Panc1 (cell line): Measurements from ENCODE around the gene ZNF580. TPM values are rescaled to one million over a fixed set of nuclear protein-coding genes. Genes with fewer than 3 reads are reported as not detected.

Source experiments
- ATAC-seq: fragments of 200-7000 bp; cut with Tn5 transposase; 2 replicates; pipeline ENCODE4 v1.9.1; 2020; ENCODE audit warnings: mild to moderate bottlenecking, moderate library complexity
- BruUV-seq: library from RNA; stranded (reverse); fragments of 400-500 nt; replicated peaks from 2 replicates; lab custom pipeline; 2021; lab: Mats Ljungman, UMichigan
- CTCF ChIA-PET: fragments of 300-600 bp; sonication (Branson Sonifier 250); formaldehyde crosslinking; loops from one replicate; lab custom pipeline; 2022; ENCODE audit warnings: antibody characterized with exemption; lab: Charles Lee
- POLR2A ChIA-PET: fragments of 300-600 bp; sonication (Branson Sonifier 250); formaldehyde crosslinking; loops from one replicate; lab custom pipeline; 2022; ENCODE audit warnings: antibody characterized with exemption; lab: Charles Lee
- DNase-seq: peaks from one replicate; pipeline ENCODE4 v3.0.0-alpha.2; 2010; ENCODE audit warnings: low read depth, low spot score
- H3K27ac ChIP-seq: 2 replicates; pipeline ENCODE4 v1.5.1; 2011; ENCODE audit warnings: mild to moderate bottlenecking, low read length, inconsistent platforms
- H3K27me3 ChIP-seq: fragments of 200-500 bp; sonication (Bioruptor generic); 2 replicates; pipeline ENCODE4 v1.6.0; 2014; ENCODE audit warnings: low read length, inconsistent platforms; ENCODE audit not compliant: control insufficient read depth, insufficient read depth
- H3K36me3 ChIP-seq: fragments of 200-500 bp; sonication (Bioruptor generic); 2 replicates; pipeline ENCODE4 v1.5.1; 2014; ENCODE audit warnings: inconsistent platforms, mild to moderate bottlenecking, low read length, moderate library complexity; ENCODE audit not compliant: control insufficient read depth, insufficient read depth
- H3K4me1 ChIP-seq: 2 replicates; pipeline ENCODE4 v1.5.1; 2011; ENCODE audit warnings: inconsistent platforms, mild to moderate bottlenecking, low read length, moderate library complexity; ENCODE audit not compliant: control insufficient read depth, insufficient read depth
- H3K4me3 ChIP-seq, 2 experiments: 2 replicates each; pipeline ENCODE4 v1.5.1; 2011 to 2012; ENCODE audit warnings: low read depth in 2 of 2, low read length in 2 of 2, mild to moderate bottlenecking in 2 of 2, inconsistent platforms in 1 of 2, moderate library complexity in 1 of 2
- H3K9me3 ChIP-seq: fragments of 200-500 bp; sonication (Bioruptor generic); 2 replicates; pipeline ENCODE4 v1.5.1; 2014; ENCODE audit warnings: low read depth, mild to moderate bottlenecking, inconsistent platforms, low read length, moderate library complexity; ENCODE audit not compliant: control insufficient read depth, insufficient read depth
- CTCF ChIP-seq: fragments of 450-650 bp; IDR thresholded peaks from 2 replicates; pipeline ENCODE4 v1.5.1; 2017; ENCODE audit warnings: mild to moderate bottlenecking
- POLR2AphosphoS5 ChIP-seq: IDR thresholded peaks from 2 replicates; pipeline ENCODE4 v1.6.1; 2012; ENCODE audit warnings: mild to moderate bottlenecking, low read depth, low read length, moderate library complexity
- REST ChIP-seq, 2 experiments: IDR thresholded peaks; 2 replicates each; pipeline ENCODE4 v1.6.1; 2011 to 2012; ENCODE audit warnings: low read depth in 2 of 2, control low read depth in 1 of 2, low read length in 1 of 2, mild to moderate bottlenecking in 1 of 2, moderate library complexity in 1 of 2; ENCODE audit not compliant: insufficient read depth in 1 of 2
- SIN3A ChIP-seq: IDR thresholded peaks from 2 replicates; pipeline ENCODE4 v1.6.1; 2012; ENCODE audit warnings: low read depth, mild to moderate bottlenecking, low read length, moderate library complexity, borderline replicate concordance; ENCODE audit not compliant: insufficient read depth
- TCF7L2 ChIP-seq: IDR thresholded peaks from 2 replicates; pipeline ENCODE4 v1.6.1; 2011; ENCODE audit warnings: mild to moderate bottlenecking, low read depth, low read length, inconsistent platforms
- in situ Hi-C: cut with HindIII; loops from 2 replicates; pipeline ENCODE4 v1.10.0; 2016; ENCODE audit warnings: low sequenced_read_pairs, low pct_unique_long_range_greater_than_20kb
- intact Hi-C: fragments of 100-400 bp; cut with micrococcal nuclease; formaldehyde crosslinking; loops from one replicate; pipeline ENCODE4 v1.10.0; 2022; ENCODE audit not compliant: unreplicated experiment
- total RNA-seq: library from RNA; stranded (reverse); gene quantifications from one replicate; pipeline ENCODE4 v1.2.1, GENCODE V29; 2021; ENCODE audit not compliant: unreplicated experiment

Gene ZNF580
- total RNA-seq, 1 experiment from 2014 or later: 58.0 TPM

- TF ChIP-seq CTCF (no peak), POLR2AphosphoS5 (no peak)
- in situ Hi-C loops: no loop called here
- DNase-seq (no peak), ATAC-seq (no peak)
- Histone ChIP-seq H3K9me3 (no peaks in the 10 kb centered on the region), H3K4me1 (peaks cover 33% of the 10 kb centered on the region), H3K27ac (peak overlapping the region; percentile 94), H3K27me3 (no peaks in the 10 kb centered on the region), H3K4me3 (peak overlapping the region; percentile 70 to 78), H3K36me3 (peaks cover 10% of the 10 kb centered on the region)
- intact Hi-C loops: no loop called here
- POLR2A ChIA-PET: no interaction called here
- no TSS peak for BruUV-seq
- CTCF ChIA-PET: no interaction called here
These were observed 8.7 kb downstream of the ZNF580 start for GRCh38 chr19:55649268-55650125.

DNA sequence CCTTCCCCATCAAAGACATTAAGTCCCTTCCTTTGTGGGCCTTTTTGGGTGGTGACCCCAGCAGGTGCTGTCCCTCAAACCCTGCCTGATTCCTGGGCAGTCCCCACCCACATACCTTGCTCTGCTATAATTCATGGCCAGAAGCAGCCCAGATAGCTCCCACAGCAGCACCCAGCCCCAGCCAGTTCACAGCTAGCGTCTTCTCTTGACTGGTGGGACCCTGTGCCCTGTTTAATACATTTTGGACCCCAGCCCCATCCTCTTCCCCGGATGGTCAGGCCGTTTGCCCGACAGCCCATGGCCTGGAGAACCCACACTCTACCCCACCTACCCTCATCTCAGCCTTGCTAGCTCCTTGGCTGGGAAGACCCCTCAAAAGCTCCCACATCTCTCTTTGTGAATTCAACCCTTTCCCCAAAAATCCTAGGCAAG is 9.3 kb downstream of the ZNF580 start:
- Histone ChIP-seq H3K4me3 (no peak overlapping the region), H3K27me3 (no peaks in the 10 kb centered on the region), H3K9me3 (no peaks in the 10 kb centered on the region), H3K36me3 (peaks cover 4% of the 10 kb centered on the region; the same call in 1 of the 2 replicates), H3K4me1 (peaks cover 26% of the 10 kb centered on the region), H3K27ac (peak overlapping the region; percentile 12; the same call in 1 of the 2 replicates)
- DNase-seq: no peak
- no peak for ATAC-seq
- TF ChIP-seq REST (IDR thresholded peaks at IDR 0.05; ENCODE audit: insufficient read depth in 1 of 2, low read depth in 2 of 2, low read length in 1 of 2) (no peak), TCF7L2 (no peak), POLR2AphosphoS5 (no peak), SIN3A (no peak), CTCF (no peak)
- in situ Hi-C loops: no loop called here
- ChIA-PET POLR2A (no interaction called here), CTCF (no interaction called here)
- intact Hi-C loops: no loop called here
- BruUV-seq: no TSS peak
